Limb (tissue), 2 donors: ENCODE results near the gene IFNA13.
A peak's percentile ranks its signal among the peaks of the same experiment; 100 is the strongest.
"Not testable (repeated sequence)": the region's sequence is repeated elsewhere in the genome, so short reads cannot be mapped to it uniquely, and the experiment has no call there.

Source experiments
- DNase-seq, 2 donors: peaks; one replicate each; pipeline ENCODE4 v3.0.0-alpha.2; 2016; ENCODE audit errors: extremely low spot score in 2 of 2

Gene IFNA13

DNA sequence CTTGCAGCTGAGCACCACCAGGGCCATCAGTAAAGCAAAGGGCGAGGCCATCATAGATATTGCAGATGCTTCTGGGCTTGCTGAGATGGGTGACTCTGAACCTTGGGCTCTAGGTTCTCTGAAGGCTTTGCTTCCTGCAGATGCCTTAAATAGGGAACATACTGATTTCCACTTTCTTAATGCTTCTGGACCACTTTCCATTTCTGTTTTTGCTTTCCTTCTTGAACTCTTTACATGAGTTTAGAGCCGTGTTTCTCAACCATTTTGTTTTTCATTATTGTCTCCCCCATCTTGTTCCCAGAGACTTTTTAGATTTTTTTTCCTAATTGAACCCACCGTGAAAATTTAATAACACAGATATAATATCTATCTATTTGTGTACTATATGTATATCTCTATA is at the start of gene IFNA13:
Gene IFNA13, minus strand, starts transcription at position 101 of the 400 bp plus-strand sequence. Its CDS starts 47 bp downstream, at position 54.
- DNase-seq = no peak

GRCh38 chr9:21415493-21416267 is 47.8 kb upstream of the IFNA13 start:
- DNase-seq = no peak

DNA sequence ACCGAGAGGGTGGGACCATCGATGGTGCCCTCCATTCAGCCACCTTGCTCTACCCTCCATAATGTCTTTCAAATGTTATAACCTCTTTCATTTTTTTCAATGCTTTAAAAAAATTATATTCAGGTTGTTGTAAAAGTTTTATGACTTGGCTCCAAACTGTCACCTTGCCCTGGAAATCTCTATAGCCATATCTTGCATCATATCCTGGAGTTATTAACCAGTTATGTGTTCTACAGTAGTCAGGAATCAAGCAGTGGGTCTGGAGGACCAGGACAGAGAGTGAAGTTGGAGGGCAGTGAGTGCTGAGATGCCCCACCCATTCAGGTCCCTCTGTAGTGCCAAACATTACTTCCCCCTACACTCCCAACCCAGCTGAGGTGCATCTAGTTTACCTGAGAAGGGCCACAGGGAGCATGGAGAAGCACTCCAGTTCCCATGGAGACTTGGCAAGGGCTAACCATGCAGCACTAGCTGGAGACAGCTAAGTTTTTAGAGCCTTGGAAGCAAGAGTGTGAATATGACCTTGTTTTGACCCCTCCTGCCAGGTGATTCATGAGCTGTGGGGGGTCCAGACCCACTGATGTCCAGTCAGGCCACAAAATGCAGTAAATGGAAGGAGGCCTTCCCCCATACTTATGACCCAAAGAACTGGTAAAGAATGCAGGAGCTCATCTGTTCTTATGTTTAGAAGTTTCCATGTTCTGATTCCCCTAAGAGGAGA is 46.5 kb upstream of the IFNA13 start:
- no peak for DNase-seq

GRCh38 chr9:21413624-21414023 is 45.8 kb upstream of the IFNA13 start:
- DNase-seq = no peak

- no peak for DNase-seq
Observed at GRCh38 chr9:21413151-21413550, 45.3 kb upstream of the IFNA13 start.

- DNase-seq = no peak
Observed at GRCh38 chr9:21412107-21412506, 44.2 kb upstream of the IFNA13 start.

DNA sequence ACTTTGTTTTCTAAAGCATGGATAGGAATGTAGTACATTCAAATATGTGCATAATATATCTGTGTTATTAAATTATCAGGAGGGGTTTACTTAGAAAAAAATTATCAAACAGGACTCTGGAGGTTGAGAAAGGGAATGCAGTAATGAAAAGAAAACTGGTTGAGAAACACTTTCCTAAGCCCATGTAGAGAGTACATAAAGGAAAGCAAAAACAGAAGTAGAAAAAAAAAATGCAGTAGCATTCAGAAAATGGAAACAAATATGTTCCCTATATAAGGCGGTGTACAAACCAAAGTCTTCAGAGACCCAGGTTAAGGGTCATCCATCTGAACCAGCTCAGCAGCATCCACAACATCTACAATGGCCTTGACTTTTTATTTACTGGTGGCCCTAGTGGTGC is 41.0 kb upstream of the IFNA13 start, which contains the start of gene IFNA8:
Gene IFNA8, plus strand, starts transcription at position 301 of the 400 bp plus-strand sequence. Its CDS starts 60 bp downstream, at position 361.
- no peak for DNase-seq

GRCh38 chr9:21404146-21404545 is 36.3 kb upstream of the IFNA13 start:
- no peak for DNase-seq

GRCh38 chr9:21402386-21403251 is 34.8 kb upstream of the IFNA13 start:
- peak in 1 of 2 donors; percentile 42 for DNase-seq

GRCh38 chr9:21399956-21400355 is 32.1 kb upstream of the IFNA13 start:
- DNase-seq = no peak

DNA sequence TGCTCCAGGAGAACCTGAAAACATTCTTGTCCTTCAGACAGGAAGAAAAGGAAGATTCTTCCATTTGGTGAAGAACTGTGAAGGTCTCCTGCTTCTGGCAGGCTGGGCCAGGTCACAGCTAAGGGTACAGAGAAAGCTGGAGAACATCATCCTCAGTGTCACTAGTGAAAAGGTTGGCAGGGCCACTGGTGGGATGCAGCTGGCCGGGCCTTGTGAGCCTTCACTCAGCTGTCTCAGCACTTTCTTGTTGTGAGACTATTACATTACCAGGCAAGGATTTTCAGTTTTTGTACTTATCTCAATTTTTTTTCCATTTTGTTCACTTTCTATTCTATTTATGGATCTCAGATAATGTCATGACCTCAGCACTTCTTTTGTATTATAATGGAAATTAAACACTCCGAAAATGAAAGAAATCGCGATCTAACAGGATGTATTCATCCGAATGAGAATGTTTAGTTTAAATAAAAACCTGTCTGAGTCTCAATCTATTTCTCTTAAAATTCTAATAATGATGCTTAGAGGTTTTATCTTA is 31.2 kb upstream of the IFNA13 start:
- DNase-seq = no peak

DNA sequence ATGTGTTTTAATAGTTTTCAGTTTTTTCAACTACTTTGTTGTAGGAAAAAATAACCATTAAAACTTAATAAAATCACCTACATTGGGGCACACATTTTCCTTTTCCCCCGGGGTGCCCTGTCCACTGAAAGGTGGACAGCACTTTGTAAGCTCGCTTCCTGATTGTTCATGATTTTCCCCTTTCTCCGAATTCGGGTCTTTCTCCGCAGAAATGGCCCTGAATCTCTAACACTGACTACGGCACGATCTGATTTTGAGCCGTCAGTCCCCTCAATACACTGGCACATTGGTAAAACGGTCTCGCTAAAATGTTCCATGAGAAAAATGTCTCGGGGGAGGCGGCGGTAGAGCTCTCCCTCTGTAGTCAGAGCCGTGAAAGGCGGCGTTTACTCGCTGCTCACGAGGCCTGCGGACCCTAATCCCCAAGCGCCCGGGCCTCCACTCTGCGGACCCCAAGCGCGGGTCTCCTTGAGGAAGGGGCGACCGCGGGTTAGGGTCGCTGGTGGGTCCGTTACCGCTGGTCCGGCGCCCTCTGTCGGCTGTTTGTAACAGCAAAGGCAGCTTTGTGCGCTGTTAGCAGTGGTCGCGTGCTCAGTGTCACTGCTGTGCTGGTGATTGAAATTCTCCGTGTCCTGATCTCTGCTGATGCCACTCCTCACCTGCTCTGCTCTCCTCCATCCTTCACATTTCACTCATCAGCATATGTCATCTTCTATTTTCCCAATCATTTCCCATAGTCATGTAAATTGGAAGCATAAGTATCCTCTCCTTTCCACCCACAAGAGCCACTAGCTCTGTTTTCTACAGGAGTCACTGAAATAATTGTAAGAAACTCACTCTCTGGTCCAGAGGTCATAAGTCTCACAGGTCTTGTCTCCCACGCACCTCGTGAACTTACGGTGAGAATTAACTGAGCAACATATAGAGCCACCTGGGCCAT is 28.2 kb upstream of the IFNA13 start:
- DNase-seq = peak; percentile 32 to 82

DNA sequence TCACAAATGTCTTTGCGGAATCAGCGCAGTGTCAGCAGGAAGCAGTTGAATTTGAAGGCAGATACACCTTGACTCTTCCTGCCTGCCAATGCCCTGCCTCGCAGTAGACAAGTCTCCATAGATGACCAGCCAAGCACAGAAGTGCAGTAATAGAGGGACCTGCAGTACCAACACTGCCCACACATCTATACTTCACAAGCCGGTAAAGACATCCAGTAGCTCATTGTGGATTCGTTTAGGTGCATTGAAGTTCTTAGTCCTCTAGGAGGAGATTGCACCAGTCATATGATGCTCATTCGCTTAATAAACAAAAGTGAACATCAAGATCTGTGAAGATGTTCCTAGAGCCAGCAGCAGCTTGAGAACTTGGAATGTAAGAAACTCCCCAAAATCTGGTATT is 24.4 kb upstream of the IFNA13 start:
- DNase-seq = no peak

GRCh38 chr9:21385131-21385670 is 17.3 kb upstream of the IFNA13 start, which contains the start of gene IFNA2:
IFNA2 (minus strand) TSS chr9:21385398; CDS start chr9:21385329, 69 bp downstream.
- no peak for DNase-seq

- no peak for DNase-seq
Observed at GRCh38 chr9:21383627-21384026, 15.8 kb upstream of the IFNA13 start.

- DNase-seq = no peak
Observed at GRCh38 chr9:21381448-21382339, 13.8 kb upstream of the IFNA13 start.

DNA sequence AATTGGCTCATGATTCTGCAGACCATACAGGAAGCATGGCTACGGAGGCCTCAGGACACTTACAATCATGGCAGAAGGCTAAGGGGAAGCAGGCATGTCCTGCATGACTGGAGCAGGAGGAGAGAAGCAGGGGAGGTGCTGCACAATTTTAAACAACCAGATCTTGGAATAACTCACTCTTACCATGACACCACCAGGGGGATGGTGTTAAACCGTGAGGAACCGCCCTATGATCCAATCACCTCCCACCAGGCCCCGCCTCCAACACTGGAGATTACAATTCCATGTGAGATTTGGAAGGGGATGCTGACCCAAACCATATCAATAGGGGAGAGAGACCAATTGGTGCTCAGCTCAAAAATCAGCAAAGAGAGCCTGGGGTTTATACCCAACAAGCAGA is 3.6 kb upstream of the IFNA13 start:
- DNase-seq = not testable (repeated sequence)

DNA sequence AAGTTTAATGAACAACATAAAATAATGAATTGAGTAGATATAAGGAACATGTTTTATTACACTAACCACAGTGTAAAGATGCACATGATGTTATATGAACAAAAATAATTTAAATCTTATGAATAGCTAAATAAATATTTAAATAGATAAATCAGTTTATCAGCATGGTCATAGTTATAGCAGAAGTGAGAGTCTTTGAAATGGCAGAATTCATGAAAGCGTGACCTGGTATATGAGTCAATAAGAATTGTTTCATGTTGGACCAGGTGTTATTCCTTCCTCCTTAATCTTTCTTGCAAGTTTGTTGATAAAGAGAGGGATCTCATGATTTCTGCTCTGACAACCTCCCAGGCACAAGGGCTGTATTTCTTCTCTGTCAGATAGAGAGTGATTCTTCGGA is 688 bp downstream of the IFNA13 start:
- not testable (repeated sequence) for DNase-seq

- no peak for DNase-seq
Observed at GRCh38 chr9:21362287-21362686, 5.6 kb downstream of the IFNA13 start.
